Nephron progenitor cell (in vitro differentiated cells): Measurements from ENCODE around the gene DLG5.
A peak's percentile ranks its signal among the peaks of the same experiment; 100 is the strongest.

Source experiments
- DNase-seq: peaks from one replicate; pipeline ENCODE4 v3.0.0; 2021
- H3K27ac Mint-ChIP-seq: 2 replicates; pipeline ENCODE4 v1.8.0; 2021; ENCODE audit warnings: mild to moderate bottlenecking, moderate library complexity, mixed read lengths
- H3K27me3 Mint-ChIP-seq: 2 replicates; pipeline ENCODE4 v1.8.0; 2021; ENCODE audit warnings: mild to moderate bottlenecking, low read depth, mixed read lengths; ENCODE audit not compliant: poor library complexity
- H3K36me3 Mint-ChIP-seq: 2 replicates; pipeline ENCODE4 v1.8.0; 2021; ENCODE audit warnings: low read depth, mixed read lengths
- H3K4me1 Mint-ChIP-seq: 2 replicates; pipeline ENCODE4 v1.8.0; 2021; ENCODE audit warnings: mixed read lengths
- H3K4me3 Mint-ChIP-seq: 2 replicates; pipeline ENCODE4 v1.8.0; 2021; ENCODE audit warnings: mild to moderate bottlenecking, moderate library complexity, mixed read lengths
- H3K9me3 Mint-ChIP-seq: 2 replicates; pipeline ENCODE4 v1.8.0; 2021; ENCODE audit warnings: mild to moderate bottlenecking, moderate library complexity, mixed read lengths
- TF ChIP-seq, protein P1 (sequence below): fragments of 200-600 bp; sonication (generic); IDR thresholded peaks from 2 replicates; pipeline ENCODE4 v1.5.0; 2021; ENCODE audit warnings: antibody characterized with exemption

The DLG5 gene

DNA sequence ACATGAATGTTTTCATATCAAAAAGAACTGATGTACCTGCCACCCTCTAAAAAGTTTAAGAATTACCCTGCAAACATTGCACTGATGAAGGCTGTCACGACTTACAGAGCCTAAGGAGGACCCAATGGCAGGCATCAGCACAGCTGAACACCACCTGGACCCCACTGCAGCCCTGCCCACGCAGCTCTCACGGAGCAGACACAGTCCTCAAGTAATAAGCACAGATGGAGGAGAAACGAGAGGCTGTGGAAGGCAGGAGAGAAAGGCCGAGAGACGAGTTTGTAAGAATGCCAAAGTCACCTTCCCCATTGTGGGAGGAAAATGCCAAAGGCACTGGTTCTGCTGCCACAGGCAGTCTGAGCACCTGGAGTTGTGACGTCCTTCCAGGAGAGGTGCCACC is 135.0 kb downstream of the DLG5 start:
- Mint-ChIP-seq H3K9me3 (no peaks in the 10 kb centered on the region), H3K36me3 (peaks cover 62% of the 10 kb centered on the region), H3K4me3 (no peak overlapping the region), H3K27ac (no peak overlapping the region), H3K27me3 (no peaks in the 10 kb centered on the region), H3K4me1 (no peaks in the 10 kb centered on the region)
- TF ChIP-seq, protein P1, sequence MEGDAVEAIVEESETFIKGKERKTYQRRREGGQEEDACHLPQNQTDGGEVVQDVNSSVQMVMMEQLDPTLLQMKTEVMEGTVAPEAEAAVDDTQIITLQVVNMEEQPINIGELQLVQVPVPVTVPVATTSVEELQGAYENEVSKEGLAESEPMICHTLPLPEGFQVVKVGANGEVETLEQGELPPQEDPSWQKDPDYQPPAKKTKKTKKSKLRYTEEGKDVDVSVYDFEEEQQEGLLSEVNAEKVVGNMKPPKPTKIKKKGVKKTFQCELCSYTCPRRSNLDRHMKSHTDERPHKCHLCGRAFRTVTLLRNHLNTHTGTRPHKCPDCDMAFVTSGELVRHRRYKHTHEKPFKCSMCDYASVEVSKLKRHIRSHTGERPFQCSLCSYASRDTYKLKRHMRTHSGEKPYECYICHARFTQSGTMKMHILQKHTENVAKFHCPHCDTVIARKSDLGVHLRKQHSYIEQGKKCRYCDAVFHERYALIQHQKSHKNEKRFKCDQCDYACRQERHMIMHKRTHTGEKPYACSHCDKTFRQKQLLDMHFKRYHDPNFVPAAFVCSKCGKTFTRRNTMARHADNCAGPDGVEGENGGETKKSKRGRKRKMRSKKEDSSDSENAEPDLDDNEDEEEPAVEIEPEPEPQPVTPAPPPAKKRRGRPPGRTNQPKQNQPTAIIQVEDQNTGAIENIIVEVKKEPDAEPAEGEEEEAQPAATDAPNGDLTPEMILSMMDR = no peak
- no peak for DNase-seq

DNA sequence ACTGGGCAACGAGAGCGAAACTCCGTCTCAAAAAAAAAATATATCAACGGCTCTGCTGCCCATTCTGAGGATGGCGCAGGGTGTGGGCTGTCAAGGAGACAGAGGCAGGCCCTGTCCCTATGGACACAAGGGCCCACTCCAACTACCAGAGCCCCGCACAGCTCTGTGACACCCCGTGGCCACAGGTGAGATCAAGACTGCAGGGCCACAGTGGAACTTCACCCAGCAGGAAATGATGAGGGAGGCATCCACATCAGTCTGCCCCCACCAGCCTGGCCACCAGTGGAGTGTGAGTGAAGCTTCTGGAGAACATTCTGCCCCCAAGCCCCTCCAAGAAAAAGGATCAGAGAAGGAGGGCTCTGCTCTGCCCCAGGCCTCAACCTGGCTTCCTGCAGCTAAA is 136.7 kb downstream of the DLG5 start:
- H3K36me3 Mint-ChIP-seq = peaks cover 74% of the 10 kb centered on the region
- H3K4me3 Mint-ChIP-seq = no peak overlapping the region
- H3K9me3 Mint-ChIP-seq = no peaks in the 10 kb centered on the region
- no peak for DNase-seq
- TF ChIP-seq, protein P1 = no peak
- H3K27me3 Mint-ChIP-seq = no peaks in the 10 kb centered on the region
- H3K27ac Mint-ChIP-seq = no peak overlapping the region
- no peaks in the 10 kb centered on the region for H3K4me1 Mint-ChIP-seq

DNA sequence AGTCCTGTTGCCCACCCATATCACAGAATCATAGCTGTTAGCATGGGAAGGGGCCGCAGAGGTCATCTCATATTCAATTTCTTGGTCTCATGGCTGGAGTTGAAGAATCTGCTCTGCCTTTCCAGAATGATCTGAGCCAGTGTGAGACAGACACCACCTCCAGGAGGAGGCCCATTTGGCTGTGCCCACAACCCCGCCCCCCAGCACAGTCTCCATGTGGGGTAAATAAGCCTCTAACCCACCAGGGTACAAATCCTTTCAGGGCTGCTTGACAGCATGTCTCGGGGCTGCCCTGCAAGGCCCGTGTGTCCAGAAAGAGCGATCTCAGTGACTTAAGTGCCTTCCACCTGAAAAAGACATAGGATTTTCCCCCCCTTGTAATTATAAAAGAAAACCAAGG is 137.5 kb downstream of the DLG5 start:
- Mint-ChIP-seq H3K9me3 (no peaks in the 10 kb centered on the region), H3K36me3 (peaks cover 79% of the 10 kb centered on the region), H3K27ac (peak overlapping the region; percentile 87), H3K4me3 (no peak overlapping the region), H3K27me3 (no peaks in the 10 kb centered on the region), H3K4me1 (no peaks in the 10 kb centered on the region)
- TF ChIP-seq, protein P1 = no peak
- no peak for DNase-seq

DNA sequence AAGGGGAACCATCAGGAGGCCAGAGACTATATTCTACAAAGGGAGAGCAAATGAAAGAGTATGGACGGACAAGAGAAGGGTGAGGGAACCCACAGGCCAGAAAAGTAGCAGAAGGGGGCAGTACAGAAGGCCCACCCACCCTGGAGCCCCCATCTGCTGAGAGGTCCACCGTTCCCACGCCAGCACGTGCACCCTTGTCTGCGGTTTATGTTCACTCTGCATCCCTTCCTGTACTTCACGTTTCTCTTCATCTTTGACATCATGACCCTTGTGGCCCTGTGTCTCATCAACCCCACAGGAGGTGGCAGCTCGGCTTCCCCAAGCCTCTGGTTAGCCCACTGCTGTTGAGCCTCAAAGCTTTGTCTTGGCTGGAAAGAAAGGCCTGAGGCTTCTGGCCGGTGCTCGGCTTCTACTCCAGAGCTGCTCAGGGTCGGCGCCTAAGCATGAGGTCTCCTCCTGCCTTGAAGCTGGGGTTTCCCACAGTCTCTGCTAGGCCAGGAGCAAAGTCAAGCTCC is 138.0 kb downstream of the DLG5 start:
- H3K4me3 Mint-ChIP-seq = no peak overlapping the region
- H3K27me3 Mint-ChIP-seq = no peaks in the 10 kb centered on the region
- H3K4me1 Mint-ChIP-seq = no peaks in the 10 kb centered on the region
- H3K27ac Mint-ChIP-seq = no peak overlapping the region
- DNase-seq = no peak
- peaks cover 81% of the 10 kb centered on the region for H3K36me3 Mint-ChIP-seq
- TF ChIP-seq, protein P1 = no peak
- no peaks in the 10 kb centered on the region for H3K9me3 Mint-ChIP-seq

DNA sequence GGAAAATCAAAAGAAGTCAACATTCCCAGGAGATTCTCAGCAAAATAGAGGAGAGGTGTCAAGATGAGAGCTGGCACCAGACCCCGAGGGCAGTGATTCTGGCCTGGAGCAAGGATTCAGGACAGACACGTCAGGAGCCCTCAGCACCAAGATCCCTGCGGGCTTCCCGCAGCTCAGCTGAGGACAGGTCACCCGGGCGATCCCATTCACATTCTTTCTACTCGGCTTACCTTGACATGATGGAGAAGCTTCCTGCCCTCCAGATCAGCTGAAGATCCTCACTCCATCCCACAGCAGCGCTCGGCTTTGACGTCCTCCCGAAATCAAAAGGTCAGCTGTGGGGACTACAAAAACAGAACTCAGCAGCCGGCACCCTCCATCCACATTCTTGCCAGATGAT is 139.1 kb downstream of the DLG5 start:
- H3K4me3 Mint-ChIP-seq = no peak overlapping the region
- TF ChIP-seq, protein P1 = no peak
- no peak for DNase-seq
- H3K4me1 Mint-ChIP-seq = no peaks in the 10 kb centered on the region
- H3K9me3 Mint-ChIP-seq = no peaks in the 10 kb centered on the region
- H3K36me3 Mint-ChIP-seq = peaks cover 72% of the 10 kb centered on the region
- no peaks in the 10 kb centered on the region for H3K27me3 Mint-ChIP-seq
- H3K27ac Mint-ChIP-seq = no peak overlapping the region

DNA sequence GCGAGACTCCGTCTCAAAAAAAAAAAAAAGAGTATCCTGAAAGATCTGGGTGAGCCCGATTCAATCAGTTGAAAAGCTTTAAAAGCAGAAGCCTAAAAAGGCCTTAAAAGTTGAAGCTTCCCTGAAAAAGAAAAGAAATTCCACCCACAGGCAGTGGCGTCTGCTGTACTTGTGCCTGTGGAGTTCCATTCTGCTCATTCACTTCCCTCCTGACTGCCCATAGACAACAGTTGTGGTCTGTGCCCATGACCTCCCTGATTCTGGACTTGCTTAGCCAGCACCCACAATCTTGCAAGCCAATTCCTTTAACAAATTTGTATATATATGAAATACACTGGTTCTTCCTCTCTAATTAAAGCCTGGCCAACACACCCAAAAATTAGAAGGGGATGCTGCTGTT is 141.7 kb downstream of the DLG5 start:
- no peak overlapping the region for H3K4me3 Mint-ChIP-seq
- no peak overlapping the region for H3K27ac Mint-ChIP-seq
- no peak for DNase-seq
- peaks cover 3% of the 10 kb centered on the region for H3K27me3 Mint-ChIP-seq
- H3K36me3 Mint-ChIP-seq = peaks cover 73% of the 10 kb centered on the region
- TF ChIP-seq, protein P1 = no peak
- H3K4me1 Mint-ChIP-seq = no peaks in the 10 kb centered on the region
- no peaks in the 10 kb centered on the region for H3K9me3 Mint-ChIP-seq
